K562 (cell line): ENCODE data around the gene STARD13. TPM values are rescaled to one million over a fixed set of nuclear protein-coding genes. Genes with fewer than 3 reads are reported as not detected.

ENCODE experiments used
- ATAC-seq: fragments of 200-7000 bp; cut with Tn5 transposase; 3 replicates; pipeline ENCODE4 v1.9.1; 2020; ENCODE audit warnings: moderate library complexity
- BruUV-seq: library from RNA; stranded (reverse); fragments of 400-500 nt; replicated peaks from 2 replicates; lab custom pipeline; 2021; lab: Mats Ljungman, UMichigan
- CTCF ChIA-PET: fragments of 300-600 bp; formaldehyde crosslinking; extraction: SDS; loops from one replicate; lab custom pipeline; 2021; ENCODE audit warnings: low intra/inter-chr PET ratio; lab: Yijun Ruan, JAX
- POLR2A ChIA-PET: fragments of 300-600, 350-650 bp; sonication (Branson Sonifier 250); formaldehyde crosslinking; extraction: SDS; loops from one replicate; lab custom pipeline; 2021; ENCODE audit warnings: antibody characterized with exemption, inconsistent platforms; lab: Yijun Ruan, JAX
- DNase-seq, 4 experiments: peaks; one replicate each; pipeline versions ENCODE4 v3.0.0 to v3.0.0-alpha.2; 2011 to 2018; ENCODE audit warnings: low spot score in 3 of 4, mixed read lengths in 3 of 4; ENCODE audit errors: extremely low read depth in 1 of 4
- FAIRE-seq: peaks from 2 replicates; lab custom pipeline; 2011; peaks lifted over from hg19 to GRCh38; lab: Jason Lieb, UNC
- H2AFZ ChIP-seq: 2 replicates; pipeline ENCODE4 v1.6.0; 2011; ENCODE audit warnings: low read depth, low read length, control low read depth, inconsistent platforms
- H3K27ac ChIP-seq: fragments of 200-600 bp; 3 replicates; pipeline ENCODE4 v1.8.0; 2011; ENCODE audit warnings: low read depth, mild to moderate bottlenecking, control low read depth, inconsistent platforms, low read length, moderate library complexity, mixed read lengths; ENCODE audit errors: extremely low read depth
- H3K27me3 ChIP-seq, 2 experiments: fragments of 300-600 bp in 1 of 2; 2 replicates in 1 of 2; 3 replicates in 1 of 2; pipeline versions ENCODE4 v1.6.0 to v1.8.0; 2011; ENCODE audit warnings: inconsistent platforms in 2 of 2, low read length in 2 of 2, mild to moderate bottlenecking in 1 of 2, mixed read lengths in 1 of 2, moderate library complexity in 1 of 2; ENCODE audit not compliant: control insufficient read depth in 2 of 2, insufficient read depth in 2 of 2
- H3K36me3 ChIP-seq: fragments of 300-600 bp; 3 replicates; pipeline ENCODE4 v1.8.0; 2011; ENCODE audit warnings: mild to moderate bottlenecking, low read length, inconsistent platforms; ENCODE audit not compliant: control insufficient read depth, insufficient read depth
- H3K4me1 ChIP-seq, 2 experiments: fragments of 200-600 bp in 1 of 2; replicated peaks in 1 of 2; 2 replicates in 1 of 2; 3 replicates in 1 of 2; pipeline versions ENCODE4 v1.5.1 to v1.8.0; 2011; ENCODE audit warnings: inconsistent platforms in 2 of 2, low read length in 2 of 2, mild to moderate bottlenecking in 1 of 2, mixed read lengths in 1 of 2, moderate library complexity in 1 of 2; ENCODE audit not compliant: control insufficient read depth in 2 of 2, insufficient read depth in 2 of 2
- H3K4me2 ChIP-seq: 2 replicates; pipeline ENCODE4 v1.6.1; 2011; ENCODE audit warnings: low read length, control low read depth, inconsistent platforms, mixed read lengths; ENCODE audit not compliant: insufficient read depth
- H3K4me3 ChIP-seq: fragments of 200-600 bp; sonication (generic), shearing (Covaris generic); 2 replicates; pipeline ENCODE4 v1.5.1; 2016; ENCODE audit warnings: control low read depth, inconsistent platforms
- H3K79me2 ChIP-seq: fragments of 200-600 bp; 3 replicates; pipeline ENCODE4 v1.8.0; 2011; ENCODE audit warnings: low read length, inconsistent platforms; ENCODE audit not compliant: control insufficient read depth, insufficient read depth
- H3K9ac ChIP-seq, 2 experiments: 2 replicates each; pipeline versions ENCODE4 v1.6.0 to v1.6.1; 2011; ENCODE audit warnings: low read depth in 2 of 2, low read length in 2 of 2, control low read depth in 1 of 2, inconsistent platforms in 1 of 2, mild to moderate bottlenecking in 1 of 2, mixed read lengths in 1 of 2; ENCODE audit not compliant: insufficient read depth in 1 of 2
- H3K9me1 ChIP-seq: one replicate; pipeline ENCODE4 v1.6.0; 2011; ENCODE audit warnings: inconsistent platforms, mild to moderate bottlenecking, low read length, moderate library complexity; ENCODE audit not compliant: control insufficient read depth, insufficient read depth
- H3K9me3 ChIP-seq: replicated peaks from 2 replicates; pipeline ENCODE4 v1.5.1; 2011; ENCODE audit warnings: low read depth, low read length, inconsistent platforms; ENCODE audit not compliant: control insufficient read depth, insufficient read depth
- H4K20me1 ChIP-seq: replicated peaks from 2 replicates; pipeline ENCODE4 v1.6.1; 2011; ENCODE audit warnings: low read length, inconsistent platforms, mixed read lengths; ENCODE audit not compliant: control insufficient read depth, insufficient read depth
- CBFB ChIP-seq: sonication (generic); formaldehyde crosslinking; IDR thresholded peaks from 2 replicates; pipeline ENCODE4 v1.4.0; 2020; ENCODE audit warnings: mild to moderate bottlenecking, missing genetic modification reagents
- EZH2 ChIP-seq: IDR thresholded peaks from 2 replicates; pipeline ENCODE4 v1.6.1; 2012; ENCODE audit warnings: low read depth, mild to moderate bottlenecking, inconsistent platforms, low read length, borderline replicate concordance
- HMG20A ChIP-seq: fragments of 450-650 bp; formaldehyde crosslinking; conservative IDR thresholded peaks from 2 replicates; pipeline ENCODE4 v1.4.0; 2020; ENCODE audit warnings: mild to moderate bottlenecking, mixed read lengths
- MAZ ChIP-seq, 2 experiments: fragments of 450-650 bp in 1 of 2; sonication (generic) in 1 of 2; formaldehyde crosslinking; IDR thresholded peaks in 1 of 2; conservative IDR thresholded peaks in 1 of 2; 2 replicates each; pipeline versions ENCODE4 v1.4.0 to v1.5.0; 2020; ENCODE audit warnings: mild to moderate bottlenecking in 1 of 2, missing genetic modification reagents in 1 of 2
- TARDBP ChIP-seq: fragments of 450-650 bp; IDR thresholded peaks from 2 replicates; pipeline ENCODE4 v1.6.1; 2016
- ZNF586 ChIP-seq: fragments of 450-650 bp; formaldehyde crosslinking; conservative IDR thresholded peaks from 2 replicates; pipeline ENCODE4 v1.4.0; 2020; ENCODE audit warnings: mild to moderate bottlenecking, moderate library complexity
- WGBS: fragments of 100-300 bp; shearing (Covaris generic); methylation state at CpG from one replicate; pipeline ENCODE4 v1.1.6; 2016; ENCODE audit warnings: low coverage, mixed read lengths; ENCODE audit not compliant: insufficient coverage; ENCODE audit errors: missing lambda C conversion rate; 5-methylcytosine and 5-hydroxymethylcytosine counted together
- in situ Hi-C: fragments of 300-500 bp; cut with MboI; formaldehyde crosslinking; loops from 4 replicates; pipeline ENCODE4 v1.15.0; 2018; ENCODE audit warnings: inconsistent platforms, mixed read lengths
- intact Hi-C: fragments of 100-400 bp; cut with micrococcal nuclease; formaldehyde crosslinking; loops from 2 replicates; pipeline ENCODE4 v1.14.2; 2022
- polyA plus RNA-seq, 8 experiments: library from polyadenylated mRNA; depleted of rRNA in 4 of 8; stranded (reverse) in 5 of 8; unstranded in 3 of 8; fragments of >200 nt; fragmentation: Nextera tagmentation in 2 of 8; fragmentation: Illumina TruSeq in 1 of 8; extraction: Ambion mirVana in 2 of 8; extraction: Trizol in 1 of 8; gene quantifications; 2 replicates each; pipeline versions ENCODE4 v1.2.1 to v1.2.3, GENCODE V29; 2011 to 2014; ENCODE audit warnings: inconsistent platforms in 1 of 8, missing spikeins in 1 of 8
- total RNA-seq, 7 experiments: library from RNA; depleted of rRNA in 6 of 7; stranded (reverse); fragments of >200 nt in 6 of 7; fragmentation: Illumina TruSeq in 2 of 7; extraction: Trizol in 2 of 7; gene quantifications; 2 replicates each; pipeline versions ENCODE4 v1.2.1 to v1.2.3, GENCODE V29; 2011 to 2021; ENCODE audit warnings: low replicate concordance in 1 of 7

The STARD13 gene
- total and polyA plus RNA-seq, 9 of the 15 experiments (the other 6 are each of a cell fraction or from before 2014, with no cell fraction given): 0.11 TPM; not detected in 8

DNA sequence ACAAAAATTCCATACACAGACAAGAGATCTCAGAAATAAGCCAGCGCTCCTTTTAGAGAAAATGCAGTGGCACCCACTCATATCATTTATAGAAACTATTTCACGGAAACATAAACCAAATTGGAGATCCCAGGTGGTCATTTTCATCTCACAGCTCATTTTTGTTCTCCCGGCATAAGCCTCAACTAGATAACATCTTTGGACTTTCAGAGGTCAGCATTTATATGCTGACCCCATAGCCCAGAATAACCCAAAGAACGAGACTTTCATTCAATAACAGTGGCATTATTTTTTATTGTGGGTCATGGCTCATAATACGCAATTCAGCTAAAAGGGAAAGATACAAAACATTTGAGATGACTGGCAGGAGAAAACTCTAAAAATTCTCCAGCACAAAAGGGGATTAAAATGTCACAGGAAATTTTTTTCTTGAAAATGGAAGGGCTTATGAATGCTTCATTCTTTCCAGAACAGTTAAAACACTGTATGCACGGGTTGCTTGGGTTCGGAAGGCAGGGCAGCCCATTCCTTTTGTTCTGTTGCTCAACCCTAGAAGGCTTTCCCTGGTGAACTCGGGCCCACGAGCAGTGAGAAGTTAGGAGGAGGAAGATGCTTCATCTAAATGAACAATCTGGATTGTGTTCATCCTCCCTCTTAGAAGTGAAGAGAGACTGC is 24.0 kb downstream of the STARD13 start:
- DNase-seq: no peak
- in situ Hi-C loops: no loop called here
- TF ChIP-seq ZNF586 (CRISPR knock-in tag): no peak
- TF ChIP-seq EZH2: no peak
- TF ChIP-seq HMG20A (CRISPR knock-in tag): no peak
- no peak for TF ChIP-seq MAZ (CRISPR knock-in tag; conservative IDR thresholded peaks at IDR 0.05 in 1 of 2, IDR thresholded peaks at IDR 0.05 in 1 of 2)
- no peak for TF ChIP-seq TARDBP
- TF ChIP-seq CBFB: no peak
- TF ChIP-seq, all 486 proteins: peak for 0
- Histone ChIP-seq H3K9ac (no peak overlapping the region), H3K79me2 (no peaks in the 10 kb centered on the region), H3K36me3 (no peaks in the 10 kb centered on the region), H4K20me1 (no peaks in the 10 kb centered on the region), H3K27ac (no peak overlapping the region), H3K4me1 (no peaks in the 10 kb centered on the region), H3K4me3 (no peak overlapping the region), H2AFZ (no peak overlapping the region), H3K9me3 (no peaks in the 10 kb centered on the region), H3K4me2 (no peak overlapping the region), H3K27me3 (no peaks in the 10 kb centered on the region; a peak in 1 of 5 replicates), H3K9me1 (no peaks in the 10 kb centered on the region)
- FAIRE-seq (no peak), ATAC-seq (no peak)
- ChIA-PET POLR2A (no interaction called here), CTCF (no interaction called here)
- intact Hi-C loops: no loop called here
- WGBS: 2% methylated on average over 9 of the region's 9 CpGs
- no TSS peak for BruUV-seq
